Jurkat, Clone E6-1 (cell line): ENCODE results near the gene GPR35.

Experiments used
- DNase-seq: peaks from one replicate; pipeline ENCODE4 v3.0.0-alpha.2; 2011; ENCODE audit warnings: low read depth, low spot score
- H3K4me3 ChIP-seq: 2 replicates; pipeline ENCODE4 v1.5.1; 2011; ENCODE audit warnings: mild to moderate bottlenecking, low read length, control low read depth, moderate library complexity

Gene GPR35

GRCh38 chr2:240588006-240588655, 37.1 kb upstream of the GPR35 start:
- H3K4me3 ChIP-seq, result peak overlapping the region; percentile 97
- no peak for DNase-seq

- H3K4me3 ChIP-seq, result no peak overlapping the region
- no peak for DNase-seq
Measured at GRCh38 chr2:240588669-240589068, 36.6 kb upstream of the GPR35 start.

GRCh38 chr2:240589375-240589774, 35.9 kb upstream of the GPR35 start:
- no peak overlapping the region for H3K4me3 ChIP-seq
- DNase-seq, result no peak

GRCh38 chr2:240589850-240590525, 35.3 kb upstream of the GPR35 start:
- no peak overlapping the region for H3K4me3 ChIP-seq
- DNase-seq, result no peak

GRCh38 chr2:240590681-240591111, 34.6 kb upstream of the GPR35 start:
- no peak overlapping the region for H3K4me3 ChIP-seq
- no peak for DNase-seq

GRCh38 chr2:240591226-240591625, 34.1 kb upstream of the GPR35 start:
- H3K4me3 ChIP-seq, result no peak overlapping the region
- DNase-seq, result no peak

GRCh38 chr2:240591784-240592183, 33.5 kb upstream of the GPR35 start:
- no peak overlapping the region for H3K4me3 ChIP-seq
- DNase-seq, result no peak

- H3K4me3 ChIP-seq, result no peak overlapping the region
- no peak for DNase-seq
Measured at GRCh38 chr2:240593026-240593702, 32.1 kb upstream of the GPR35 start.

GRCh38 chr2:240593703-240594451, 31.4 kb upstream of the GPR35 start:
- no peak for DNase-seq
- no peak overlapping the region for H3K4me3 ChIP-seq

- no peak overlapping the region for H3K4me3 ChIP-seq
- no peak for DNase-seq
Measured at GRCh38 chr2:240594511-240595380, 30.5 kb upstream of the GPR35 start.

GRCh38 chr2:240595381-240596079, 29.8 kb upstream of the GPR35 start:
- H3K4me3 ChIP-seq, result no peak overlapping the region
- DNase-seq, result no peak

- no peak overlapping the region for H3K4me3 ChIP-seq
- no peak for DNase-seq
Measured at GRCh38 chr2:240596080-240596460, 29.2 kb upstream of the GPR35 start.

- DNase-seq, result no peak
- no peak overlapping the region for H3K4me3 ChIP-seq
Measured at GRCh38 chr2:240596491-240596931, 28.8 kb upstream of the GPR35 start.

GRCh38 chr2:240597054-240597418, 28.2 kb upstream of the GPR35 start:
- DNase-seq, result no peak
- H3K4me3 ChIP-seq, result no peak overlapping the region

- DNase-seq, result no peak
- no peak overlapping the region for H3K4me3 ChIP-seq
Measured at GRCh38 chr2:240597419-240598181, 27.7 kb upstream of the GPR35 start.

GRCh38 chr2:240598311-240598911, 26.9 kb upstream of the GPR35 start:
- DNase-seq, result no peak
- H3K4me3 ChIP-seq, result no peak overlapping the region

GRCh38 chr2:240599141-240599583, 26.1 kb upstream of the GPR35 start:
- H3K4me3 ChIP-seq, result no peak overlapping the region
- DNase-seq, result no peak
